Subcutaneous adipose tissue (tissue), 4 donors: Measurements from ENCODE around the gene HSD3B7. TPM values are rescaled to one million over a fixed set of nuclear protein-coding genes. Genes with fewer than 3 reads are reported as not detected.

Source experiments
- total RNA-seq, 4 donors: library from RNA; depleted of rRNA; stranded (reverse); fragments of >200 nt; gene quantifications; one replicate each; pipeline ENCODE4 v1.1.0, GENCODE V29; 2016
- TF ChIP-seq, protein P1 (sequence below): fragments of 450-650 bp; IDR thresholded peaks from one replicate; pipeline ENCODE4 v1.5.1; 2016; ENCODE audit warnings: low read depth, mild to moderate bottlenecking, control low read depth, antibody characterized with exemption, moderate library complexity

Gene HSD3B7
- total RNA-seq, 4 donors from 2014 or later, result 18.3 to 73.8 (median 30.0) TPM

DNA sequence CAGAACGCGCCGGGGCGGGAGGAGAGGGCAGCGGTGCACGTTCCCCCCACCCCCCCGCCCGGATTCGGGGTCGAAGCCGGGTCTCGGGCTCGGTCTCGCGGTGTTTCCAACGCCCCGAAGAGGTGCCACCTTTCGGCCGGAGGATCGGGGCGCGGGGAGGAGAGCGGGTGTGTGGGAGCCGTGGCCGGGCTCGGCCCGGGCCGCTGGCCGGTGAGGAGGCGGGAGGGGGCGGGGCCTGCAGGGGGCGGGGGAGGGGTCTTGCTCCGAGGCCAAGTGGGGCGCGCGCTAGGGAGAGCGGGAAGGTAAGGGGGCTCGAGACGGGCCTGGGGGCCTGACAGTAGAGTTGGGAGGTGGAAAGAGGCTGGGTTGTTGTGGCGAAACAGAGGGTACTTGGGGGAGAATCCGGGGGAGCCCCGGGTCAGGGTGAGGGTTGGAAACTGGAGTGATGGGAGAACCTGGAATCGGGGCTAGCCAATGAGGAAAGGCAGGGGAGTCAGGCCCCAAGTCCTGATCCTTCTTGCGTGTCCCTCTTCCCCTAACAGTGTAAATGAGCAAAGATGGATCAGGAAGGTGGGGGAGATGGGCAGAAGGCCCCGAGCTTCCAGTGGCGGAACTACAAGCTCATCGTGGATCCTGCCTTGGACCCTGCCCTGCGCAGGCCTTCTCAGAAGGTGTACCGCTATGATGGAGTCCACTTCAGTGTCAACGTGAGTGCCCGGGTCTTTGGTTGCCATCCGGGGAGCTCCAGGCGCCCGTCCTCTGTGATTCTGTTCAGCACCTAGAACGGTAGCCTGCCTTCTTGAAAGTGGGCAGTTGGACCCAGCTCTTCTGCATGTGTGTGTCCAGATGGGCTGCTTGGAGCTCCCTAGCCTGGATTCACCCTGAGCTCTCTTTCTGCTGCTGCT, 26.6 kb upstream of the HSD3B7 start:
- TF ChIP-seq, protein P1, sequence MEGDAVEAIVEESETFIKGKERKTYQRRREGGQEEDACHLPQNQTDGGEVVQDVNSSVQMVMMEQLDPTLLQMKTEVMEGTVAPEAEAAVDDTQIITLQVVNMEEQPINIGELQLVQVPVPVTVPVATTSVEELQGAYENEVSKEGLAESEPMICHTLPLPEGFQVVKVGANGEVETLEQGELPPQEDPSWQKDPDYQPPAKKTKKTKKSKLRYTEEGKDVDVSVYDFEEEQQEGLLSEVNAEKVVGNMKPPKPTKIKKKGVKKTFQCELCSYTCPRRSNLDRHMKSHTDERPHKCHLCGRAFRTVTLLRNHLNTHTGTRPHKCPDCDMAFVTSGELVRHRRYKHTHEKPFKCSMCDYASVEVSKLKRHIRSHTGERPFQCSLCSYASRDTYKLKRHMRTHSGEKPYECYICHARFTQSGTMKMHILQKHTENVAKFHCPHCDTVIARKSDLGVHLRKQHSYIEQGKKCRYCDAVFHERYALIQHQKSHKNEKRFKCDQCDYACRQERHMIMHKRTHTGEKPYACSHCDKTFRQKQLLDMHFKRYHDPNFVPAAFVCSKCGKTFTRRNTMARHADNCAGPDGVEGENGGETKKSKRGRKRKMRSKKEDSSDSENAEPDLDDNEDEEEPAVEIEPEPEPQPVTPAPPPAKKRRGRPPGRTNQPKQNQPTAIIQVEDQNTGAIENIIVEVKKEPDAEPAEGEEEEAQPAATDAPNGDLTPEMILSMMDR, result no peak

DNA sequence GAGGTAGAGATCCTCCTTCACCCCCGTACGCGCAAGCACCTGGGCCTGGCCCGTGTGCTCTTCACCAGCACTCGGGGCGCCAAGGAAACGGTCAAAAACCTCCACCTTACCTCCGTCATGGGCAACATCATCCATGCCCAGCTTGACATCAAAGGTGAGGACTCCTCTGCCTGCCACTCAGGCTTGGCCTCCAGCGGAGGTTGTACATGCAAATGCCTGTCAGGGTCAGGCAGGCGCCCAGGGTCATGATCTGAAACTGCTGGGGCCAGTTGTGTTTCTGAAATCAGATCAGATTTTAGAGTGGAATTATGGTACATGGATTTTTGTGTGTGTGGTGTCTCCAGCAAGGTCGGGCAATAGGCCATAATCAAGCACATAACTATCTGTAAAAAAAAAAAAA, 23.6 kb upstream of the HSD3B7 start:
- TF ChIP-seq, protein P1, result no peak

DNA sequence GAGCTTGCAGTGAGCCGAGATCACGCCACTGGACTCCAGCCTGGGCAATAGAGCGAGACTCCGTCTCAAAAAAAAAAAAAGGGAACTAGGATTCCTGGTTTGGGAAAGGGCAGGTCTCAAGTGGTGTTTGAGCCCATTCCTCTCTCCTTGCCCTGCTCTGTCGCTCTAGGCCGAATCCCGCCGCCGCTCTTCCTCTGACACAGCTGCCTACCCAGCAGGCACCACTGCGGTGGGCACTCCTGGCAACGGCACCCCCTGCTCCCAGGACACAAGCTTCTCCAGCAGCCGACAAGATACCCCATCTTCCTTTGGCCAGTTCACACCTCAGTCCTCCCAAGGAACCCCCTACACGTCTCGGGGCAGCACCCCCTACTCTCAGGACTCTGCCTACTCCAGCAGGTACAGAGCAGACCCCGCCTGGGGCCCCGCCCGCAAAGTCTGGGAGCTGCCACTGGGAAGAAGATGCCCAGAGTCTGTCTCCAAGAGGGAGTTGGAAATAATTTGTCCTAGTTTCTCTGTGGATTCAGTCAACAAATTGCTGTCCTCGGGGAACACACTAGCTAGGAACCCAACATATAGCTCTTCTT, 21.0 kb upstream of the HSD3B7 start:
- TF ChIP-seq, protein P1, result no peak

DNA sequence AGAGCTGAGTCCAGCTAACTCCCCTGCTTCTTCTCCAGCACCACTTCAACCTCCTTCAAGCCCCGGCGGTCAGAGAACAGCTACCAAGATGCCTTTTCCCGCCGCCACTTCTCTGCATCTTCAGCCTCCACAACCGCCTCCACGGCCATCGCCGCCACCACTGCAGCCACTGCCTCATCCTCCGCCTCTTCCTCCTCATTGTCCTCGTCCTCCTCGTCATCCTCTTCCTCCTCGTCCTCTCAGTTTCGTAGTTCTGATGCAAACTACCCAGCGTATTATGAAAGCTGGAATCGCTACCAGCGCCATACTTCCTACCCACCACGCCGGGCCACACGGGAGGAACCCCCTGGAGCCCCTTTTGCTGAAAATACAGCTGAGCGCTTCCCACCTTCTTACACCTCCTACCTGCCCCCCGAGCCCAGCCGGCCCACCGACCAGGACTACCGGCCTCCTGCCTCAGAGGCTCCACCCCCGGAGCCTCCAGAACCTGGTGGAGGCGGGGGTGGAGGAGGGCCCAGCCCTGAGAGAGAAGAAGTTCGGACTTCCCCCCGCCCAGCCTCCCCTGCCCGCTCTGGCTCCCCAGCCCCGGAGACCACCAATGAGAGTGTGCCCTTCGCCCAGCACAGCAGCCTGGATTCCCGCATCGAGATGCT, 20.3 kb upstream of the HSD3B7 start:
- TF ChIP-seq, protein P1, result no peak

DNA sequence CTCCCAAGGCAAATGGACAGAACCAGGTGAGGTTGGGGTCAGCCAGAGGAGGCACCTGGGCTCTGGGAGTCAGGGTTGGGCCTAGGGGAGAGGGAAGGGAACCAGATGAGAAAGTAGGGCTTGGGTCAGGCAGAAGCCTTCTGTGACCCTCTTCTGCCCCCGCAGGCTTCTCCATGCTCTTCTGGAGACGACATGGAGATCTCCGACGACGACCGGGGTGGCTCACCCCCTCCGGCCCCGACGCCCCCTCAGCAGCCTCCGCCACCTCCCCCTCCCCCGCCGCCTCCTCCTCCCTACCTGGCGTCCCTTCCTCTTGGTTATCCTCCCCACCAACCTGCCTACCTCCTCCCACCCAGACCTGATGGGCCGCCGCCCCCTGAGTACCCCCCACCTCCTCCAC, 19.6 kb upstream of the HSD3B7 start:
- TF ChIP-seq, protein P1, result no peak

DNA sequence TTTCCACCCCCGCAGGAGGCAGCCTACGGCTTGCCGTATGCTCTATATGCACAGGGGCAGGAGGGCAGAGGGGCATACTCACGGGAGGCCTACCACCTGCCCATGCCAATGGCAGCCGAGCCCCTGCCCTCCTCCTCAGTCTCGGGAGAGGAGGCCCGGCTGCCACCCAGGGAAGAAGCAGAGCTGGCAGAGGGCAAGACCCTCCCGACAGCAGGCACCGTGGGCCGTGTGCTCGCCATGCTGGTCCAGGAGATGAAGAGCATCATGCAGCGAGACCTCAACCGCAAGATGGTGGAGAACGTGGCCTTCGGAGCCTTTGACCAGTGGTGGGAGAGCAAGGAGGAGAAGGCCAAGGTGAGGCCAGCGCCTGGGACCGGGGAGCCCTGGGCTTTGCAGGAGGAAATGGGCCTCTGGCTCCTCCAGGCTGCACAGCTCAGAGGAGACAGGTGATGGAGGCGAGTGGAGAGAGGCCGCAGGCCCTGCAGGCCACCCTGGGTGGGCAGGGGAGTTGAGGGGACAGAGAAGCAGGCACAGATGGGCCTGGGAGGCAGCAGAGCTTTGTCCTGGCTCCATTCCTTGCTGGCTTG, 18.9 kb upstream of the HSD3B7 start:
- TF ChIP-seq, protein P1, result no peak

DNA sequence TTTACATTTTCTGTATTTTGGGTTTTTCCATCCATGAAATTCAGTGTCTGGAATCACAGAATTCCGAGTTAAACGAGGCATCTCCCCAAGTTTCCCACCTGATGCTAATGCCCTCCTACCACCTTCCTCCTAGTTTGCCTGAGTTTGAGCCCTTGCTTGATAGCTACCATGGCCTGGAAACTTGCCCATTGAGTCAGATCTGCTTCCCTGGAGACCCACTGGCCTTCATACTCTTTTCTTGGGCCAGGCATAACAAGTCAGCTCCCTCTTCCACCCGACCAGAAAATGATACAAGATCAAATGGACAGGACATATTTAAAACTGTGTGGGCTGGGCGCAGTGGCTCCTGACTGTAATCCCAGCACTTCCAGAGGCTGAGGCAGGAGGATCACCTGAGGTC, 17.2 kb upstream of the HSD3B7 start:
- TF ChIP-seq, protein P1, result no peak
